ENCODE data around the gene LCA5. TPM values are rescaled to one million over a fixed set of nuclear protein-coding genes. Genes with fewer than 3 reads are reported as not detected.

The LCA5 gene
- total RNA-seq, 1 donor = 5.2 TPM

DNA sequence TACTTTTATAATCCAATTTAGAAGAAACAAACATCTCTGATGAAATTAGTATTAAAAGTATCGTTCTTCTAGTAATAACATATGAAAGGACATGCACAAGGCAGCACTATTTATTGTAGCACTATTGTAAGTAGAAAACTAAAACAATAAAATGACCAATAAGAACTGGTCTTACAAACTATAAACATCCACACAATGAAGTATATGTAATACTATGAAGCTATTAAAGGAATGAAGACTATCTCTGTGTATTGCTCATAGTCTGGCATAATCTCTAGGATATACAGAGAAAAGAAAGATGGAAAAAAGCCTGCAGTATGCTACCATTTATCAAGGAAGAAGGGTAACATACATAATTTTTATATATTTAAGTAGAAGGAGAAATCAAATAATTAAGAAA is 16.7 kb downstream of the LCA5 start:
- no peak for TF ChIP-seq CTCF (IDR thresholded peaks at IDR 0.05; ENCODE audit: insufficient read depth, low read depth, low read length)
- H3K4me3 ChIP-seq (ENCODE audit: low read depth, low read length) = no peak overlapping the region
- DNase-seq (ENCODE audit: low read depth) = no peak

GRCh38 chr6:79518842-79519241 is 18.4 kb downstream of the LCA5 start:
- no peak overlapping the region for H3K4me3 ChIP-seq (ENCODE audit: low read depth, low read length)
- TF ChIP-seq CTCF (IDR thresholded peaks at IDR 0.05; ENCODE audit: insufficient read depth, low read depth, low read length) = no peak
- DNase-seq (ENCODE audit: low read depth) = no peak

- no peak for TF ChIP-seq CTCF (IDR thresholded peaks at IDR 0.05; ENCODE audit: insufficient read depth, low read depth, low read length)
- no peak overlapping the region for H3K4me3 ChIP-seq (ENCODE audit: low read depth, low read length)
- DNase-seq (ENCODE audit: low read depth) = no peak
Measured at GRCh38 chr6:79515436-79515835, 21.8 kb downstream of the LCA5 start.

- TF ChIP-seq CTCF (IDR thresholded peaks at IDR 0.05; ENCODE audit: insufficient read depth, low read depth, low read length) = no peak
- H3K4me3 ChIP-seq (ENCODE audit: low read depth, low read length) = no peak overlapping the region
- no peak for DNase-seq (ENCODE audit: low read depth)
Measured at GRCh38 chr6:79513111-79513510, 24.1 kb downstream of the LCA5 start.

DNA sequence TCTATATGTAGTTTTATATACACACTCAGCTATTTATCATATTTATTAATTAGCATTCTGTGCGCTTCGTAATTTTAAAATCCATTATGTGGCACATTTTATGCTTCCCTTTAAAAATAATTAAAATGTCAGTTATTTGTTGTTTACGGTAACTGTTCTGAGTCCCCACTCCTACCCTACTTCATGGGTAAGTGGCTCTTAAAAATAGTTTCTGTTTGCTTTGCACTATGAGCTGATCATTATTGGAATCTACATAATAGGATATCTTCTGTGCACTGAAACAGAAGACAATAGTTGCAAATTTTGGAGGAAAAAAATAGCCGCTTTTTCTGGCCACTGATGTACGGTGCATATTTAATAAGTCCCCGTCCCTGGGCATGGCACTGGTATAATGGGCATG is 25.2 kb downstream of the LCA5 start:
- no peak for TF ChIP-seq CTCF (IDR thresholded peaks at IDR 0.05; ENCODE audit: insufficient read depth, low read depth, low read length)
- DNase-seq (ENCODE audit: low read depth) = no peak
- no peak overlapping the region for H3K4me3 ChIP-seq (ENCODE audit: low read depth, low read length)

GRCh38 chr6:79510707-79511106 is 26.5 kb downstream of the LCA5 start:
- no peak for TF ChIP-seq CTCF (IDR thresholded peaks at IDR 0.05; ENCODE audit: insufficient read depth, low read depth, low read length)

DNA sequence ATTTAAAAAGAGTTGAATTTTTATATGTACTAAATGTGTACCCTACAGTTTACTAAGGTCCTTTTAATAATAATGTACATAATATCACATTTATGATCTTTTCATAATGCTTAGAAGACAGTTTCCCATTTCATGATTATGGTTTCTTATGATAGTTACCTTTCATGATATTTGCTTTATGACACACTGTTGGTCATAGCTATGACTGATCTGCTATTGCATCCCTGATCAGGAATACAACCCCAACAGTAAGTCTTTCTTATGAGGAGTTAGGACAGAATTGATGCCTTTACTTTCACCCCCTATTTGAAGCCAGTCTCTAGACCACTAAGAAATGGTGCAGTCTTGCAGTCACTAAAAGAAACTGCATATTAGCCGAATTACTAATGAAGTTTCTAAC is 31.0 kb downstream of the LCA5 start:
- no peak for DNase-seq (ENCODE audit: low read depth)
- TF ChIP-seq CTCF (IDR thresholded peaks at IDR 0.05; ENCODE audit: insufficient read depth, low read depth, low read length) = no peak

More at GRCh38 chr6:79510707-79511106, 26.5 kb downstream of the LCA5 start:
- no peak overlapping the region for H3K4me3 ChIP-seq (ENCODE audit: low read depth, low read length)
- no peak for DNase-seq (ENCODE audit: low read depth)

More for the DNA sequence above, 31.0 kb downstream of the LCA5 start:
- no peak overlapping the region for H3K4me3 ChIP-seq (ENCODE audit: low read depth, low read length)

Data from fibroblast of villous mesenchyme (primary cell).